ENCODE measurements around the gene OR2M7. TPM values are rescaled to one million over a fixed set of nuclear protein-coding genes. Genes with fewer than 3 reads are reported as not detected.

Gene OR2M7
- not detected in 2 replicates for total RNA-seq

GRCh38 chr1:248324468-248324867 is at the start of gene OR2M7:
Gene OR2M7 (minus strand): TSS chr1:248324568. CDS start chr1:248324568, 0 bp downstream.
- Histone ChIP-seq H3K9me3 (ENCODE audit: low read depth, low read length) (no peaks in the 10 kb centered on the region), H3K79me2 (ENCODE audit: insufficient read depth, low read length) (no peaks in the 10 kb centered on the region), H3K27ac (ENCODE audit: low read depth, low read length) (no peak within 1 kb of the TSS), H2AFZ (ENCODE audit: low read length) (no peak within 1 kb of the TSS), H3K36me3 (ENCODE audit: insufficient read depth, low read length) (no peaks in the 10 kb centered on the region), H4K20me1 (ENCODE audit: insufficient read depth, low read length) (no peaks in the 10 kb centered on the region), H3K4me2 (ENCODE audit: insufficient read depth, low read length) (no peak within 1 kb of the TSS), H3K4me1 (ENCODE audit: insufficient read depth, low read length) (no peaks in the 10 kb centered on the region), H3K4me3 (ENCODE audit: insufficient read depth, low read length) (no peak within 1 kb of the TSS), H3K27me3 (ENCODE audit: insufficient read depth, low read length) (no peaks in the 10 kb centered on the region)
- TF ChIP-seq CTCF (IDR thresholded peaks at IDR 0.05; ENCODE audit: extremely low read depth, low read depth, low read length): no peak
- no peak for DNase-seq (ENCODE audit: insufficient read length, low spot score, missing footprints)

- TF ChIP-seq CTCF (IDR thresholded peaks at IDR 0.05; ENCODE audit: extremely low read depth, low read depth, low read length): no peak
Observed at GRCh38 chr1:248373761-248374160, 49.4 kb upstream of the OR2M7 start.

GRCh38 chr1:248372394-248372793 is 48.0 kb upstream of the OR2M7 start:
- Histone ChIP-seq H3K27me3 (ENCODE audit: insufficient read depth, low read length) (no peaks in the 10 kb centered on the region), H2AFZ (ENCODE audit: low read length) (no peak overlapping the region), H3K9me3 (ENCODE audit: low read depth, low read length) (no peaks in the 10 kb centered on the region), H3K4me2 (ENCODE audit: insufficient read depth, low read length) (no peak overlapping the region), H3K36me3 (ENCODE audit: insufficient read depth, low read length) (no peaks in the 10 kb centered on the region), H3K4me1 (ENCODE audit: insufficient read depth, low read length) (no peaks in the 10 kb centered on the region), H3K27ac (ENCODE audit: low read depth, low read length) (no peak overlapping the region), H3K4me3 (ENCODE audit: insufficient read depth, low read length) (no peak overlapping the region), H4K20me1 (ENCODE audit: insufficient read depth, low read length) (no peaks in the 10 kb centered on the region), H3K79me2 (ENCODE audit: insufficient read depth, low read length) (no peaks in the 10 kb centered on the region)
- no peak for TF ChIP-seq CTCF (IDR thresholded peaks at IDR 0.05; ENCODE audit: extremely low read depth, low read depth, low read length)
- DNase-seq (ENCODE audit: insufficient read length, low spot score, missing footprints): no peak

More at GRCh38 chr1:248373761-248374160, 49.4 kb upstream of the OR2M7 start:
- H2AFZ ChIP-seq (ENCODE audit: low read length): no peak overlapping the region
- DNase-seq (ENCODE audit: insufficient read length, low spot score, missing footprints): no peak
- H3K9me3 ChIP-seq (ENCODE audit: low read depth, low read length): no peaks in the 10 kb centered on the region
- no peaks in the 10 kb centered on the region for H3K27me3 ChIP-seq (ENCODE audit: insufficient read depth, low read length)
- no peaks in the 10 kb centered on the region for H3K4me1 ChIP-seq (ENCODE audit: insufficient read depth, low read length)
- H3K27ac ChIP-seq (ENCODE audit: low read depth, low read length): no peak overlapping the region
- no peaks in the 10 kb centered on the region for H3K79me2 ChIP-seq (ENCODE audit: insufficient read depth, low read length)
- no peak overlapping the region for H3K4me2 ChIP-seq (ENCODE audit: insufficient read depth, low read length)
- no peaks in the 10 kb centered on the region for H4K20me1 ChIP-seq (ENCODE audit: insufficient read depth, low read length)
- H3K4me3 ChIP-seq (ENCODE audit: insufficient read depth, low read length): no peak overlapping the region
- no peaks in the 10 kb centered on the region for H3K36me3 ChIP-seq (ENCODE audit: insufficient read depth, low read length)

GRCh38 chr1:248366609-248367008 is 42.2 kb upstream of the OR2M7 start:
- Histone ChIP-seq H3K79me2 (ENCODE audit: insufficient read depth, low read length) (no peaks in the 10 kb centered on the region), H3K27me3 (ENCODE audit: insufficient read depth, low read length) (no peaks in the 10 kb centered on the region), H2AFZ (ENCODE audit: low read length) (no peak overlapping the region), H3K27ac (ENCODE audit: low read depth, low read length) (no peak overlapping the region), H3K4me1 (ENCODE audit: insufficient read depth, low read length) (no peaks in the 10 kb centered on the region), H3K36me3 (ENCODE audit: insufficient read depth, low read length) (no peaks in the 10 kb centered on the region), H3K4me3 (ENCODE audit: insufficient read depth, low read length) (no peak overlapping the region), H4K20me1 (ENCODE audit: insufficient read depth, low read length) (no peaks in the 10 kb centered on the region), H3K9me3 (ENCODE audit: low read depth, low read length) (no peaks in the 10 kb centered on the region), H3K4me2 (ENCODE audit: insufficient read depth, low read length) (no peak overlapping the region)
- TF ChIP-seq CTCF (IDR thresholded peaks at IDR 0.05; ENCODE audit: extremely low read depth, low read depth, low read length): no peak
- no peak for DNase-seq (ENCODE audit: insufficient read length, low spot score, missing footprints)
